Right renal pelvis (tissue), 4 donors: ENCODE data around the gene PLEKHF1. TPM values are rescaled to one million over a fixed set of nuclear protein-coding genes. Genes with fewer than 3 reads are reported as not detected.

Source experiments
- DNase-seq, 4 donors: peaks; one replicate each; pipeline ENCODE4 v3.0.0-alpha.2; 2013; ENCODE audit warnings: low read depth in 4 of 4, low spot score in 3 of 4, missing footprints in 1 of 4
- polyA plus RNA-seq, 4 donors: library from polyadenylated mRNA; unstranded; fragments of 120-200 nt; gene quantifications; one replicate each; pipeline ENCODE4 v1.2.1, GENCODE V29; 2013; ENCODE audit not compliant: insufficient read length in 4 of 4

The PLEKHF1 gene
- polyA plus RNA-seq, 4 donors = 1.5 to 2.4 (median 1.5) TPM

GRCh38 chr19:29634002-29634401 lies 31.3 kb upstream of the PLEKHF1 start:
- no peak for DNase-seq

- DNase-seq = no peak
These were observed 30.7 kb upstream of the PLEKHF1 start for GRCh38 chr19:29634423-29635130.

GRCh38 chr19:29635963-29636362 lies 29.3 kb upstream of the PLEKHF1 start:
- no peak for DNase-seq

GRCh38 chr19:29636553-29637360 lies 28.5 kb upstream of the PLEKHF1 start:
- no peak for DNase-seq

GRCh38 chr19:29639086-29639485 lies 26.2 kb upstream of the PLEKHF1 start:
- DNase-seq = no peak

- no peak for DNase-seq
These were observed 25.0 kb upstream of the PLEKHF1 start for GRCh38 chr19:29640231-29640630.

GRCh38 chr19:29641597-29641996 lies 23.7 kb upstream of the PLEKHF1 start:
- DNase-seq = no peak

- DNase-seq = no peak
These were observed 21.8 kb upstream of the PLEKHF1 start for GRCh38 chr19:29643361-29643935.

GRCh38 chr19:29644210-29644609 lies 21.1 kb upstream of the PLEKHF1 start:
- no peak for DNase-seq

- DNase-seq = no peak
These were observed 19.8 kb upstream of the PLEKHF1 start for GRCh38 chr19:29645491-29645867.

GRCh38 chr19:29645911-29646310 lies 19.4 kb upstream of the PLEKHF1 start:
- no peak for DNase-seq

- no peak for DNase-seq
These were observed 14.4 kb upstream of the PLEKHF1 start for GRCh38 chr19:29650772-29651387.

GRCh38 chr19:29651622-29652394 lies 13.5 kb upstream of the PLEKHF1 start:
- no peak for DNase-seq

GRCh38 chr19:29653398-29653797 lies 11.9 kb upstream of the PLEKHF1 start:
- DNase-seq = no peak

GRCh38 chr19:29655648-29656335 lies 9.5 kb upstream of the PLEKHF1 start:
- DNase-seq = no peak

- no peak for DNase-seq
These were observed 6.9 kb upstream of the PLEKHF1 start for GRCh38 chr19:29658221-29658991.

- no peak for DNase-seq
These were observed 4.4 kb upstream of the PLEKHF1 start for GRCh38 chr19:29660835-29661234.

GRCh38 chr19:29662278-29662603 lies 3.0 kb upstream of the PLEKHF1 start:
- no peak for DNase-seq
